HEK293T (cell line): ENCODE data around the gene SEC61A2.

Experiments used
- CTCF ChIA-PET: fragments of 350-600 bp; formaldehyde crosslinking; extraction: SDS; loops from one replicate; lab custom pipeline; 2021; ENCODE audit warnings: antibody characterized with exemption, inconsistent platforms; lab: Yijun Ruan, JAX
- POLR2A ChIA-PET: fragments of 350-600 bp; formaldehyde crosslinking; extraction: SDS; loops from one replicate; lab custom pipeline; 2020; ENCODE audit warnings: antibody characterized with exemption, inconsistent platforms; lab: Yijun Ruan, JAX
- DNase-seq: peaks from one replicate; pipeline ENCODE4 v3.0.0; 2012; ENCODE audit warnings: mixed read lengths; ENCODE audit errors: extremely low spot score
- ARNT ChIP-seq: fragments of 450-650 bp; IDR thresholded peaks from 2 replicates; pipeline ENCODE4 v1.6.1; 2017; ENCODE audit warnings: mild to moderate bottlenecking
- BHLHE40 ChIP-seq: fragments of 450-650 bp; IDR thresholded peaks from 2 replicates; pipeline ENCODE4 v1.6.1; 2016; ENCODE audit warnings: mild to moderate bottlenecking, moderate library complexity, borderline replicate concordance
- CTBP1 ChIP-seq: fragments of 450-650 bp; IDR thresholded peaks from 2 replicates; pipeline ENCODE4 v1.6.1; 2016; ENCODE audit warnings: borderline replicate concordance
- ELF4 ChIP-seq: fragments of 450-650 bp; IDR thresholded peaks from 2 replicates; pipeline ENCODE4 v1.6.1; 2017; ENCODE audit warnings: antibody characterized with exemption
- FOXA1 ChIP-seq: fragments of 450-650 bp; IDR thresholded peaks from 2 replicates; pipeline ENCODE4 v1.6.1; 2016; ENCODE audit warnings: mild to moderate bottlenecking
- FOXK2 ChIP-seq: fragments of 450-650 bp; IDR thresholded peaks from 2 replicates; pipeline ENCODE4 v1.6.1; 2016; ENCODE audit warnings: mild to moderate bottlenecking
- FOXM1 ChIP-seq: fragments of 450-650 bp; IDR thresholded peaks from 2 replicates; pipeline ENCODE4 v1.6.1; 2017; ENCODE audit warnings: mild to moderate bottlenecking, borderline replicate concordance
- HDGF ChIP-seq: fragments of 450-650 bp; IDR thresholded peaks from 2 replicates; pipeline ENCODE4 v1.6.1; 2017; ENCODE audit warnings: antibody characterized with exemption, borderline replicate concordance
- L3MBTL2 ChIP-seq: fragments of 450-650 bp; conservative IDR thresholded peaks from 2 replicates; pipeline ENCODE4 v1.6.1; 2016; ENCODE audit warnings: mild to moderate bottlenecking
- LEF1 ChIP-seq: fragments of 450-650 bp; IDR thresholded peaks from 2 replicates; pipeline ENCODE4 v1.6.1; 2017; ENCODE audit warnings: mild to moderate bottlenecking, borderline replicate concordance
- NFRKB ChIP-seq: fragments of 450-650 bp; IDR thresholded peaks from 2 replicates; pipeline ENCODE4 v1.6.1; 2016; ENCODE audit warnings: mild to moderate bottlenecking, moderate library complexity
- PKNOX1 ChIP-seq: fragments of 450-650 bp; IDR thresholded peaks from 2 replicates; pipeline ENCODE4 v1.6.1; 2016
- SP1 ChIP-seq: fragments of 450-650 bp; IDR thresholded peaks from 2 replicates; pipeline ENCODE4 v1.6.1; 2017
- SUZ12 ChIP-seq: fragments of 450-650 bp; IDR thresholded peaks from 2 replicates; pipeline ENCODE4 v1.6.1; 2016; ENCODE audit warnings: mild to moderate bottlenecking
- TARDBP ChIP-seq: fragments of 450-650 bp; IDR thresholded peaks from 2 replicates; pipeline ENCODE4 v1.6.1; 2016
- ZNF384 ChIP-seq: fragments of 450-650 bp; IDR thresholded peaks from 2 replicates; pipeline ENCODE4 v1.6.1; 2016

SEC61A2 gene

GRCh38 chr10:12121673-12122072 lies 7.8 kb upstream of the SEC61A2 start:
- no peak for TF ChIP-seq HDGF
- TF ChIP-seq PKNOX1 = no peak
- no peak for DNase-seq
- ChIA-PET CTCF (no interaction called here), POLR2A (no interaction called here)

- POLR2A ChIA-PET = interaction anchor here (0.8 to 1.2 kb wide), 2 partner anchors 59 to 65 kb away, joined by 3 to 6 read pairs; partner anchors contain the start of genes CDC123 and NUDT5
- DNase-seq = peak; percentile 61
- CTCF ChIA-PET = interaction anchor here (0.6 to 0.7 kb wide), 2 partner anchors 12 to 74 kb away, joined by 3 read pairs; no protein-coding TSS in a partner anchor
- TF ChIP-seq BHLHE40 (no peak), NFRKB (no peak), CTBP1 (peak; percentile 53; the same call in 1 of the 2 replicates), ARNT (no peak), PKNOX1 (0 out of 2 replicates have a peak, but pooled peaks have one; percentile 5), FOXK2 (no peak)
These were observed 878 bp downstream of the SEC61A2 start for GRCh38 chr10:12130237-12130872.

- no peak for DNase-seq
- TF ChIP-seq ZNF384 = no peak
- no peak for TF ChIP-seq NFRKB
- no peak for TF ChIP-seq TARDBP
- no peak for TF ChIP-seq SUZ12
- no peak for TF ChIP-seq FOXK2
- no peak for TF ChIP-seq ARNT
- TF ChIP-seq HDGF = no peak
- TF ChIP-seq ELF4 = no peak
- no peak for TF ChIP-seq FOXM1
- TF ChIP-seq CTBP1 = no peak
- no peak for TF ChIP-seq FOXA1
- CTCF ChIA-PET = no interaction called here
- POLR2A ChIA-PET = no interaction called here
These were observed 6.2 kb downstream of the SEC61A2 start for GRCh38 chr10:12135631-12136030.

GRCh38 chr10:12140038-12140437 lies 10.6 kb downstream of the SEC61A2 start:
- TF ChIP-seq NFRKB = no peak
- TF ChIP-seq ELF4 = no peak
- TF ChIP-seq FOXA1 = no peak
- no peak for TF ChIP-seq CTBP1
- TF ChIP-seq LEF1 = no peak
- no peak for TF ChIP-seq BHLHE40
- TF ChIP-seq SP1 = no peak
- no peak for TF ChIP-seq FOXM1
- TF ChIP-seq L3MBTL2 = no peak
- TF ChIP-seq TARDBP = no peak
- TF ChIP-seq ZNF384 = no peak
- no peak for TF ChIP-seq HDGF
- TF ChIP-seq SUZ12 = no peak
- no peak for TF ChIP-seq PKNOX1
- TF ChIP-seq FOXK2 = no peak
- no peak for TF ChIP-seq ARNT
- ChIA-PET CTCF (interaction anchor here (0.5 kb wide), 1 partner anchor 128 kb away, joined by 3 read pairs; no protein-coding TSS in a partner anchor), POLR2A (interaction anchor here (0.7 kb wide), 1 partner anchor 21 kb away, joined by 3 read pairs; no protein-coding TSS in a partner anchor)
- no peak for DNase-seq

- ChIA-PET POLR2A (no interaction called here), CTCF (no interaction called here)
- DNase-seq = no peak
- TF ChIP-seq CTBP1 (no peak), SUZ12 (no peak), NFRKB (no peak), LEF1 (no peak), FOXK2 (no peak), L3MBTL2 (no peak), ELF4 (no peak), ARNT (no peak), FOXA1 (no peak), TARDBP (no peak), PKNOX1 (no peak), BHLHE40 (no peak), HDGF (no peak), FOXM1 (no peak), SP1 (no peak), ZNF384 (no peak)
These were observed 15.1 kb downstream of the SEC61A2 start for GRCh38 chr10:12144538-12144937.

GRCh38 chr10:12150163-12150562 lies 20.7 kb downstream of the SEC61A2 start:
- CTCF ChIA-PET = no interaction called here
- POLR2A ChIA-PET = no interaction called here
- DNase-seq = no peak
- TF ChIP-seq TARDBP = no peak
- TF ChIP-seq CTBP1 = no peak
- no peak for TF ChIP-seq SUZ12
- TF ChIP-seq ZNF384 = no peak
- no peak for TF ChIP-seq L3MBTL2
